ENCODE data around the gene CA6.

DNA sequence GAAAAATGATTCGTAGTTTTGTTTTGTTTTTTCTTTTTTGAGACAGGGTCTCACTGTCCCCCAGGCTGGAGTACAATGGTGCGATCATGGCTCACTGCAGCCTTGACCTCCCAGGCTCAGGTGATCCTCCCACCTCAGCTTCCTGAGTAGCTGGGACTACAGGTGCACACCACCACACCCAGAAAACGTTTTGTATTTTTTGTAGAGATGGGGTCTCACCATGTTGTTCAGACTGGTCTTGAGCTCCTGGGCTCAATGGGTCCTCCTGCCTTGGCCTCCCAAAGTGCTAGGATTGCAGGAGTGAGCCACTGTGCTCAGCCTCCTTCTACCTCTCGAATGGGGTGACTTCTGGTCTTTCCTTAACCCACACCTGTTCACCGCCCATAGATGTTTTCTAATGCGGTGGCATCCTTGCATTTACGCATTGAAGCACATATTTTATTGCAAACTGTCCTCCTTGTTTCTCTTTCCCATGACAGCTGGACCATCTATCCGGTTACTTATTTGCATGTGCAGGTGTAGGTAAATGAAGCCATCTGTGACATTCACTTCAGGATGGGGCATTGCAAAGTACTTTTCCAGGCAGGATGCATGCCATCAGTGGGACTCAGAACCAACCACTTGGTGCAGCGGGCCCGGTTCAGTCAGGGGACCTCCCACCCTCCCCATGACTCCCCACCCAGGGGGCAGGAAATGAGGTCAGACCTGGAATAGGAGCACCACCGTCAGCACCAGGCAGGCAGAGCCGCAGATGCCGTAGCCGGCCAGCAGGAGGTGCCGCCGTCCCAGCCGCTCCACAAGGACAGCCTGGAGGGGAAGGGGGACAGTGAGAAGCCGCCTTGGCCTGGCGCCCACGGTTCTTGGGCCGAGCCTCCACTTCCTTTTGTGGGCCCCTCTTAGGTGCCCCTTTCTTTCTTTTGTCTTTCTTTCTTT, 64.0 kb downstream of the CA6 start:
- TF ChIP-seq EZH2 (IDR thresholded peaks at IDR 0.05; ENCODE audit: insufficient read depth, poor library complexity, severe bottlenecking) (no peak), EZH2phosphoT487 (IDR thresholded peaks at IDR 0.05; ENCODE audit: insufficient read depth, low read depth) (no peak)
